CD14-positive monocyte (primary cell): ENCODE data around the gene OR2AT4. TPM values are rescaled to one million over a fixed set of nuclear protein-coding genes. Genes with fewer than 3 reads are reported as not detected.

Experiments used
- DNase-seq, 3 donors: peaks; one replicate each; pipeline ENCODE4 v3.0.0-alpha.2; 2011 to 2022
- H2AFZ ChIP-seq: 2 replicates; pipeline ENCODE4 v1.6.0; 2012; ENCODE audit warnings: mild to moderate bottlenecking, low read depth, low read length, inconsistent platforms; ENCODE audit not compliant: insufficient read depth, poor library complexity, severe bottlenecking
- H3K27ac ChIP-seq, 2 donors: 1 replicate in 1 of 2; 2 replicates in 1 of 2; pipeline ENCODE4 v1.5.1; 2012 to 2013; ENCODE audit warnings: low read length in 2 of 2, control low read depth in 1 of 2, inconsistent platforms in 1 of 2, low read depth in 1 of 2, mild to moderate bottlenecking in 1 of 2
- H3K27me3 ChIP-seq, 2 donors: one replicate each; pipeline versions ENCODE4 v1.6.0 to v1.6.1; 2011 to 2013; ENCODE audit warnings: low read length in 2 of 2; ENCODE audit not compliant: control insufficient read depth in 2 of 2, insufficient read depth in 2 of 2
- H3K36me3 ChIP-seq, 2 donors: replicated peaks in 1 of 2; 1 replicate in 1 of 2; 2 replicates in 1 of 2; pipeline versions ENCODE4 v1.5.1 to v1.6.1; 2012 to 2013; ENCODE audit warnings: low read length in 2 of 2, control low read depth in 1 of 2, inconsistent platforms in 1 of 2, mild to moderate bottlenecking in 1 of 2; ENCODE audit not compliant: insufficient read depth in 2 of 2, control insufficient read depth in 1 of 2
- H3K4me1 ChIP-seq, 2 donors: 1 replicate in 1 of 2; 2 replicates in 1 of 2; pipeline versions ENCODE4 v1.5.1 to v1.6.1; 2012 to 2013; ENCODE audit warnings: low read length in 2 of 2, control low read depth in 1 of 2, inconsistent platforms in 1 of 2, mild to moderate bottlenecking in 1 of 2, moderate library complexity in 1 of 2; ENCODE audit not compliant: insufficient read depth in 2 of 2, control insufficient read depth in 1 of 2
- H3K4me2 ChIP-seq: replicated peaks from 2 replicates; pipeline ENCODE3; 2012; ENCODE audit warnings: low read length, moderate library complexity, mild to moderate bottlenecking; ENCODE audit not compliant: poor library complexity, severe bottlenecking; ENCODE audit errors: extremely low read depth
- H3K4me3 ChIP-seq, 3 experiments: fragments of 200-600 bp in 1 of 3; sonication (generic) in 1 of 3; replicated peaks in 1 of 3; 1 replicate in 2 of 3; 2 replicates in 1 of 3; pipeline ENCODE4 v1.5.1; 2011 to 2013; ENCODE audit warnings: low read length in 3 of 3, mild to moderate bottlenecking in 3 of 3, control low read depth in 2 of 3, low read depth in 2 of 3, inconsistent platforms in 1 of 3, moderate library complexity in 1 of 3
- H3K79me2 ChIP-seq: 2 replicates; pipeline ENCODE4 v1.6.0; 2012; ENCODE audit warnings: mild to moderate bottlenecking, control low read depth, inconsistent platforms, low read length, moderate library complexity; ENCODE audit not compliant: insufficient read depth
- H3K9ac ChIP-seq: 2 replicates; pipeline ENCODE4 v1.6.0; 2017; ENCODE audit warnings: low read length, mild to moderate bottlenecking; ENCODE audit not compliant: insufficient read depth, poor library complexity, severe bottlenecking
- H3K9me3 ChIP-seq, 2 donors: replicated peaks in 1 of 2; 1 replicate in 1 of 2; 2 replicates in 1 of 2; pipeline versions ENCODE4 v1.5.1 to v1.6.1; 2012 to 2013; ENCODE audit warnings: low read length in 2 of 2, control low read depth in 1 of 2; ENCODE audit not compliant: control insufficient read depth in 1 of 2, insufficient read depth in 1 of 2
- H4K20me1 ChIP-seq: 2 replicates; pipeline ENCODE4 v1.6.0; 2012; ENCODE audit warnings: mild to moderate bottlenecking, low read length, control low read depth, moderate library complexity; ENCODE audit not compliant: insufficient read depth
- H3K27ac Mint-ChIP-seq, 7 donors: one replicate each; pipeline ENCODE4 v1.8.0; 2020; ENCODE audit warnings: mild to moderate bottlenecking in 7 of 7, mixed read lengths in 7 of 7, moderate library complexity in 6 of 7, inconsistent platforms in 2 of 7
- H3K27me3 Mint-ChIP-seq, 3 donors: one replicate each; pipeline ENCODE4 v1.8.0; 2021 to 2022; ENCODE audit warnings: low read depth in 3 of 3, mild to moderate bottlenecking in 3 of 3, mixed read lengths in 3 of 3, moderate library complexity in 3 of 3, inconsistent platforms in 1 of 3
- H3K36me3 Mint-ChIP-seq, 2 donors: one replicate each; pipeline ENCODE4 v1.8.0; 2020; ENCODE audit warnings: mixed read lengths in 2 of 2, inconsistent platforms in 1 of 2, mild to moderate bottlenecking in 1 of 2
- H3K4me1 Mint-ChIP-seq: one replicate; pipeline ENCODE4 v1.8.0; 2020; ENCODE audit warnings: mild to moderate bottlenecking, mixed read lengths
- H3K4me3 Mint-ChIP-seq, 2 donors: one replicate each; pipeline ENCODE4 v1.8.0; 2020; ENCODE audit warnings: mild to moderate bottlenecking in 2 of 2, mixed read lengths in 2 of 2, moderate library complexity in 1 of 2
- H3K9me3 Mint-ChIP-seq, 7 donors: one replicate each; pipeline ENCODE4 v1.8.0; 2020 to 2022; ENCODE audit warnings: mixed read lengths in 7 of 7, mild to moderate bottlenecking in 6 of 7, moderate library complexity in 6 of 7, inconsistent platforms in 2 of 7
- CTCF ChIP-seq: fragments of 200-600 bp; IDR thresholded peaks from one replicate; pipeline ENCODE4 v1.8.0; 2022; ENCODE audit warnings: antibody characterized with exemption, mild to moderate bottlenecking
- WGBS: methylation state at CpG from one replicate; pipeline ENCODE4 v1.1.5; 2013; ENCODE audit warnings: missing lambda C conversion rate; ENCODE audit not compliant: insufficient coverage; 5-methylcytosine and 5-hydroxymethylcytosine counted together
- intact Hi-C, 2 donors: fragments of 100-400 bp; cut with micrococcal nuclease; formaldehyde crosslinking; loops; one replicate each; pipeline versions ENCODE4 v1.15.0 to v1.15.1; 2023
- polyA plus RNA-seq, 3 donors: library from polyadenylated mRNA; depleted of rRNA in 1 of 3; unstranded in 2 of 3; stranded (reverse) in 1 of 3; fragments of 300-500 nt in 2 of 3; fragments of >200 nt in 1 of 3; fragmentation: Illumina TruSeq in 2 of 3; gene quantifications; 1 replicate in 2 of 3; 2 replicates in 1 of 3; pipeline ENCODE4 v1.2.3, GENCODE V29; 2012 to 2021

The OR2AT4 gene
- polyA plus RNA-seq, 3 donors: not detected

GRCh38 chr11:75041263-75041662, 55.4 kb downstream of the OR2AT4 start:
- no peak overlapping the region for H3K27ac ChIP-seq

GRCh38 chr11:75040167-75040770, 56.4 kb downstream of the OR2AT4 start:
- Histone ChIP-seq H3K4me1 (no peaks in the 10 kb centered on the region), H3K9ac (no peak overlapping the region), H3K4me3 (no peak overlapping the region), H3K27me3 (no peaks in the 10 kb centered on the region), H3K27ac (no peak overlapping the region), H3K9me3 (no peaks in the 10 kb centered on the region), H3K36me3 (no peaks in the 10 kb centered on the region), H4K20me1 (no peaks in the 10 kb centered on the region), H3K4me2 (no peak overlapping the region), H3K79me2 (no peaks in the 10 kb centered on the region), H2AFZ (no peak overlapping the region)
- no peak for DNase-seq
- peaks cover 4 to 5% (median 4%) of the 10 kb centered on the region in 7 donors for H3K9me3 Mint-ChIP-seq
- no peak for TF ChIP-seq CTCF
- 97% methylated on average over 9 of the region's 11 CpGs for WGBS
- no peak overlapping the region for H3K4me3 Mint-ChIP-seq
- peaks cover 5 to 9% (median 5%) of the 10 kb centered on the region in 3 donors for H3K27me3 Mint-ChIP-seq
- H3K36me3 Mint-ChIP-seq: peaks cover 0 to 2% of the 10 kb centered on the region in 2 donors
- no peak overlapping the region for H3K27ac Mint-ChIP-seq
- intact Hi-C loops: no loop called here
- no peaks in the 10 kb centered on the region for H3K4me1 Mint-ChIP-seq

More at GRCh38 chr11:75041263-75041662, 55.4 kb downstream of the OR2AT4 start:
- H3K9me3 Mint-ChIP-seq: peaks cover 4 to 5% (median 4%) of the 10 kb centered on the region in 7 donors
- no CpG with 5 or more reads among the region's 2 CpGs for WGBS
- no peak overlapping the region for H3K4me2 ChIP-seq
- H3K4me1 ChIP-seq: no peaks in the 10 kb centered on the region
- H3K9ac ChIP-seq: no peak overlapping the region
- no peak overlapping the region for H3K27ac Mint-ChIP-seq
- no peak for TF ChIP-seq CTCF
- DNase-seq: no peak
- H3K27me3 ChIP-seq: no peaks in the 10 kb centered on the region
- no peaks in the 10 kb centered on the region for H3K36me3 ChIP-seq
- H3K36me3 Mint-ChIP-seq: peaks cover 0 to 2% of the 10 kb centered on the region in 2 donors
- H4K20me1 ChIP-seq: no peaks in the 10 kb centered on the region
- no peak overlapping the region for H2AFZ ChIP-seq
- no peaks in the 10 kb centered on the region for H3K79me2 ChIP-seq
- H3K27me3 Mint-ChIP-seq: peaks cover 5 to 9% (median 5%) of the 10 kb centered on the region in 3 donors
- H3K4me1 Mint-ChIP-seq: no peaks in the 10 kb centered on the region
- H3K4me3 ChIP-seq: no peak overlapping the region
- intact Hi-C loops: no loop called here
- no peaks in the 10 kb centered on the region for H3K9me3 ChIP-seq
- no peak overlapping the region for H3K4me3 Mint-ChIP-seq
